ENCODE results near the gene CAMK2B.

CAMK2B gene

DNA sequence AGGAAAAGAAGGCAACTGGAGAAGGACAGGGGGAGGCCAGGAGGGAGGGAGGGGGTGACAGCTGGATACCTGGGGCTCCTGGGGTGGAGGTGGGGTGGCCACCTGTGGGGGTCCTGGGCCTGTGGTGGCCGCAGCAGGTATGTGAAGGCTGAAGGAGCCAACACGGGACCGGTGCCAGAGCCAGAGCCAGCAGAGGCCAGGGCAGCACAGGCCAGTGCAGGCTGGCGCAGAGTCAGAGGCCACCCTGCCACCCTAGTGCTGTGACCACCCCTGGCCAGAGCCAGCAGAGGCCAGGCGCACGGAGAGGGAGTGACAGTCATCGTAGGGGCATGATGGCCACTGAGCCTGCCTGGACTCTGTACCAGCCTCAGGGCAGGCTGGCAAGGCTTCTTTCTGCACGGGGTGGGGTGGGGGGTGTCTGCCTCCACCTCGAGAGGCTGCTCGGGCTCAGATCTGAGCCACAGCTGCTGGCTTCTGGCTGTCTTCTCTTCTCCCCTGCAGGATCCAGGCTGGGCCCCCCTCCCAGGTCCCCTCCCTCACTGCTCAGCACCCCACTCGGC, 95.8 kb downstream of the CAMK2B start:
- WGBS (ENCODE audit: extremely low coverage, insufficient coverage, low lambda C conversion rate) = no CpG with 5 or more reads among the region's 11 CpGs
- Histone ChIP-seq H3K4me1 (ENCODE audit: control insufficient read depth, low read depth, low read length) (no peaks in the 10 kb centered on the region), H3K18ac (ENCODE audit: low read length) (no peak overlapping the region), H3K23ac (ENCODE audit: low read length) (no peak overlapping the region), H3K4ac (ENCODE audit: low read depth, low read length) (no peak overlapping the region), H3K56ac (ENCODE audit: low read length) (no peak overlapping the region), H3K79me1 (ENCODE audit: low read length) (no peaks in the 10 kb centered on the region), H2AK5ac (ENCODE audit: low read length) (no peak overlapping the region), H3K79me2 (ENCODE audit: control insufficient read depth, insufficient read depth, low read length) (no peaks in the 10 kb centered on the region), H3K27ac (ENCODE audit: low read depth, low read length) (no peak overlapping the region), H3K4me3 (ENCODE audit: low read length) (no peak overlapping the region), H3K36me3 (ENCODE audit: control insufficient read depth, insufficient read depth, low read length) (no peaks in the 10 kb centered on the region), H2BK15ac (replicated peaks; ENCODE audit: low read depth) (no peak overlapping the region), H3K27me3 (ENCODE audit: insufficient read depth, low read length, poor library complexity) (no peaks in the 10 kb centered on the region), H2BK5ac (ENCODE audit: low read length) (no peak overlapping the region), H4K8ac (ENCODE audit: low read depth, low read length) (no peak overlapping the region), H4K5ac (ENCODE audit: low read length) (no peak overlapping the region), H3K9ac (ENCODE audit: low read length) (no peak overlapping the region), H2BK120ac (ENCODE audit: low read depth, low read length) (no peak overlapping the region), H3K4me2 (ENCODE audit: low read length) (no peak overlapping the region)
- DNase-seq = no peak

DNA sequence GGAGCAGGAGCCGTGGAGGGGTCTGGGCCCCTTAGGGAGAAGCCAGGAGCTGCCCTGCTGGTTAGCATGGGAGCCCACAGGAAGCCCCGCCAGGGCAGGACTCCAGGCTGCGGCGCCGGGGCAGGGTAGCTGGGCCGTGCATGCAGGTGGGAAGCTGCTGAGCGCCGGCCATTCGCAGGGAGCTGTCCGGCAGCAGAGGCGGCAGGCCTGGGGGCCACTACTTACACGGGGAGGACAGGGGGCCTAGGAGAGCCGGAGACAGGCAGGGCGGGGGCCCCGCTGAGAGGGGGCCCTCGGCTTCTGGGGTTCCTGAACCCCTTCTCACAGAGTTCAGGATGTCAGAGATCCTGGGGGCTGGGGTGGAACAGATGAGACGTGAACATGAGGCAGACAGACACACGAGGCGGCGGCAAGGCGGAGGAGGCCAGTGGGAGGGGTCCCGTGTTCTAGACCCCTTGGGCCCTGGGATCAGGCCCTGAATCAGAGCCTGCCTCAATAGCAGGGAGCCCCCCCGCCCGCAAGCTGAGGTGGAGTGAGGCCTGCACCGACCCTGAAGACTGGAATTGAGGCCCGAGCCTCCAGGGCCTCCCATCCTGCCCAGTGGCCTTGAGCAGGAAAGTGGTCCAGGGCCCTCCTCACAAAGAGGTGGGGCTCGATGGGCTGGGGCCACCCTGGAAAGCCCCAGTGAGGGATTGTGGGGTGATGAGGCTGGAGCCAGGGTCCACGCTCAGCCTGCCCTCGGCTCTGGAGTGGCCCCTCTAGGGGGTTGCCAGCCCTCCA, 96.6 kb downstream of the CAMK2B start:
- no peak overlapping the region for H3K23ac ChIP-seq (ENCODE audit: low read length)
- H3K36me3 ChIP-seq (ENCODE audit: control insufficient read depth, insufficient read depth, low read length) = no peaks in the 10 kb centered on the region
- H2BK5ac ChIP-seq (ENCODE audit: low read length) = no peak overlapping the region
- H4K8ac ChIP-seq (ENCODE audit: low read depth, low read length) = no peak overlapping the region
- no peaks in the 10 kb centered on the region for H3K79me1 ChIP-seq (ENCODE audit: low read length)
- no peaks in the 10 kb centered on the region for H3K4me1 ChIP-seq (ENCODE audit: control insufficient read depth, low read depth, low read length)
- no peak overlapping the region for H3K9ac ChIP-seq (ENCODE audit: low read length)
- H3K27me3 ChIP-seq (ENCODE audit: insufficient read depth, low read length, poor library complexity) = no peaks in the 10 kb centered on the region
- no peak overlapping the region for H2BK120ac ChIP-seq (ENCODE audit: low read depth, low read length)
- no peak overlapping the region for H2BK15ac ChIP-seq (replicated peaks; ENCODE audit: low read depth)
- no peak overlapping the region for H3K4ac ChIP-seq (ENCODE audit: low read depth, low read length)
- no peak overlapping the region for H3K27ac ChIP-seq (ENCODE audit: low read depth, low read length)
- no peak overlapping the region for H3K4me3 ChIP-seq (ENCODE audit: low read length)
- no peak for DNase-seq
- H3K56ac ChIP-seq (ENCODE audit: low read length) = no peak overlapping the region
- H3K4me2 ChIP-seq (ENCODE audit: low read length) = no peak overlapping the region
- no peaks in the 10 kb centered on the region for H3K79me2 ChIP-seq (ENCODE audit: control insufficient read depth, insufficient read depth, low read length)
- H3K18ac ChIP-seq (ENCODE audit: low read length) = no peak overlapping the region
- WGBS (ENCODE audit: extremely low coverage, insufficient coverage, low lambda C conversion rate) = no CpG with 5 or more reads among the region's 29 CpGs
- H4K5ac ChIP-seq (ENCODE audit: low read length) = no peak overlapping the region
- H2AK5ac ChIP-seq (ENCODE audit: low read length) = no peak overlapping the region

DNA sequence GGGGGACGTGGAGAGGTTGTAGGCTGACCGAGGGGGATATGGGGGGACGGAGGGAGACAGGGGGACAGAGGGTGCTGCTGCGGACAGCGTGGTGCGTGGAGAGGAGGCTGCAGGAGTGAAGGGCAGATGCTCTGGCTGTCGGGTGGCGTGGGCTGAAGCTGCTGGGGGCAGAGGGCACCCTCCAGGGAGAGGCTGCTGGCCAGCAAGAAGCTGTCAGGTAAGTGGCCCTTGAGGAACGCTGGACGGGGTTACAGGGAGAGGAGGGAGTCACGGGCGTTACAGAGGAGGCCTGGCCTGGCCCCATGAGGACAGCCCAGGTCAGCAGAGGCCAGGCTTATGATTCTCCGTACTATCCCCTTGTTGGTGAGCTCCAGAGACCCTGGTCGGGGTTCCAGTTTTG, 97.5 kb downstream of the CAMK2B start:
- no peak overlapping the region for H3K56ac ChIP-seq (ENCODE audit: low read length)
- WGBS (ENCODE audit: extremely low coverage, insufficient coverage, low lambda C conversion rate) = no CpG with 5 or more reads among the region's 14 CpGs
- no peaks in the 10 kb centered on the region for H3K27me3 ChIP-seq (ENCODE audit: insufficient read depth, low read length, poor library complexity)
- H3K23ac ChIP-seq (ENCODE audit: low read length) = no peak overlapping the region
- H3K4ac ChIP-seq (ENCODE audit: low read depth, low read length) = no peak overlapping the region
- no peak overlapping the region for H4K8ac ChIP-seq (ENCODE audit: low read depth, low read length)
- no peak overlapping the region for H3K18ac ChIP-seq (ENCODE audit: low read length)
- H3K27ac ChIP-seq (ENCODE audit: low read depth, low read length) = no peak overlapping the region
- no peak overlapping the region for H2BK15ac ChIP-seq (replicated peaks; ENCODE audit: low read depth)
- H3K36me3 ChIP-seq (ENCODE audit: control insufficient read depth, insufficient read depth, low read length) = no peaks in the 10 kb centered on the region
- no peak overlapping the region for H4K5ac ChIP-seq (ENCODE audit: low read length)
- H3K4me2 ChIP-seq (ENCODE audit: low read length) = no peak overlapping the region
- H3K4me1 ChIP-seq (ENCODE audit: control insufficient read depth, low read depth, low read length) = no peaks in the 10 kb centered on the region
- DNase-seq = no peak
- no peaks in the 10 kb centered on the region for H3K79me1 ChIP-seq (ENCODE audit: low read length)
- no peaks in the 10 kb centered on the region for H3K79me2 ChIP-seq (ENCODE audit: control insufficient read depth, insufficient read depth, low read length)
- no peak overlapping the region for H3K9ac ChIP-seq (ENCODE audit: low read length)
- H2AK5ac ChIP-seq (ENCODE audit: low read length) = no peak overlapping the region
- no peak overlapping the region for H2BK120ac ChIP-seq (ENCODE audit: low read depth, low read length)
- H3K4me3 ChIP-seq (ENCODE audit: low read length) = no peak overlapping the region
- H2BK5ac ChIP-seq (ENCODE audit: low read length) = no peak overlapping the region

DNA sequence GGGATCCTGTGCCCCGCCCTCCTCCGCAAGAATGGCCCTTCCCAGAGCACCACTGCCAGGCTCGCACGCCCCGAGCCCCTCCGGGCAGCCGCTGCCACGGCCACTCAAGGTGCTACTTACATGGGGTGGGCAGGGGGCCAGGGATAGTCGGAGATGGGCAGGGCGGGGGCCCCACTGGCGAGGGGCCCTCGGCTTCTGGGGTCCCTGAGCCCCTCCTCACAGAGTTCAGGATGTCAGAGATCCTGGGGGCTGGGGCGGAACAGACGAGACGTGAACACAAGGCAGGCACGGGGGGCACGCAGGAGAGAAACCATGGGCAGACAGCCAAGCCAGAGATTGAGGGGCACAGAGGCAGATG, 99.0 kb downstream of the CAMK2B start:
- Histone ChIP-seq H3K79me1 (ENCODE audit: low read length) (no peaks in the 10 kb centered on the region), H3K79me2 (ENCODE audit: control insufficient read depth, insufficient read depth, low read length) (no peaks in the 10 kb centered on the region)
- WGBS (ENCODE audit: extremely low coverage, insufficient coverage, low lambda C conversion rate) = no CpG with 5 or more reads among the region's 17 CpGs

DNA sequence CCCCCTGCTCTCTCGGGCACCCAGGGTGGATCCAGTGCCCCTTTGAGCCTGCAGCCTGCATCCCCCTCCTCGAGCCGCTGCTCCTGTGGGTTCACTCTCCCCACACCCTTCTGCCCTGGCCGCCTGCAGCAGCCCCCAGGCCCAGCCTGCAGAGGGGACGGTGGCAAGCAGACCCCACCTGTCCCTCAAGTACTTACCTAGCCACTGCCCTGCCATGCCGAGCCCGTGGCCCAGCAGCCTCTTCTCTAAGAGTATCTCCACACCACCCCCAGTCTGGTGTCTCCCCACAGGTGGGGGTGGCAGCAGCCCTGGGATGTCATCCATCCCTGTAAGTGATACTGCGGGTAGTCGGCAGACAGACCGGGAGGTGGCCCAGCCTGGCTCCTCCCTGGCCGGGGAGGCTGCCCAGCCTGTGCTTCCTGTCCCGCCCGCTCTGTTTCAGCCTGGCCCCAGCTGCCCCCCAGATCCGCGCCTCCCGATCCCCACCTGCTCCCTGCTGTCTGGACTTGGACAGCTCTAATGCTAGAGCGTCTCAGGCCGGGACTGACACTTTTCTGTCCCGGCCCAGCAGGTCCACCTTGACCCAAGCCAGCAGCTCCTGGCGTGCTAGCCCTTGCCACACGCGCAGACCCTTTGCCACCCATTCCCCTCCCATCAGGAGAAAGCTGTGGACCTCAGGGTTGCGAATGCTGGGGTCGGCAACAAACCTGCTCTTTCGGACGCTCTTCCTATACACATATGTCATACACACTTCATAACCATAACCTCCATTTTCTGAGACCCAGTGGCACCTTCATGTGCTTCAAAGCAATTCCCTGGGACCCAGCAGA, 99.6 kb downstream of the CAMK2B start:
- H3K36me3 ChIP-seq (ENCODE audit: control insufficient read depth, insufficient read depth, low read length) = no peaks in the 10 kb centered on the region
- H3K4me2 ChIP-seq (ENCODE audit: low read length) = no peak overlapping the region
- DNase-seq = no peak
- H2BK5ac ChIP-seq (ENCODE audit: low read length) = no peak overlapping the region
- H3K56ac ChIP-seq (ENCODE audit: low read length) = no peak overlapping the region
- no peaks in the 10 kb centered on the region for H3K79me2 ChIP-seq (ENCODE audit: control insufficient read depth, insufficient read depth, low read length)
- no peak overlapping the region for H3K23ac ChIP-seq (ENCODE audit: low read length)
- H3K18ac ChIP-seq (ENCODE audit: low read length) = no peak overlapping the region
- no peak overlapping the region for H2BK120ac ChIP-seq (ENCODE audit: low read depth, low read length)
- H3K4ac ChIP-seq (ENCODE audit: low read depth, low read length) = no peak overlapping the region
- no peaks in the 10 kb centered on the region for H3K27me3 ChIP-seq (ENCODE audit: insufficient read depth, low read length, poor library complexity)
- no peak overlapping the region for H2AK5ac ChIP-seq (ENCODE audit: low read length)
- H4K5ac ChIP-seq (ENCODE audit: low read length) = no peak overlapping the region
- H3K9ac ChIP-seq (ENCODE audit: low read length) = no peak overlapping the region
- no peak overlapping the region for H4K8ac ChIP-seq (ENCODE audit: low read depth, low read length)
- H3K4me1 ChIP-seq (ENCODE audit: control insufficient read depth, low read depth, low read length) = no peaks in the 10 kb centered on the region
- no peak overlapping the region for H3K4me3 ChIP-seq (ENCODE audit: low read length)
- H2BK15ac ChIP-seq (replicated peaks; ENCODE audit: low read depth) = no peak overlapping the region
- H3K79me1 ChIP-seq (ENCODE audit: low read length) = no peaks in the 10 kb centered on the region
- H3K27ac ChIP-seq (ENCODE audit: low read depth, low read length) = no peak overlapping the region
- no CpG with 5 or more reads among the region's 26 CpGs for WGBS (ENCODE audit: extremely low coverage, insufficient coverage, low lambda C conversion rate)

More for the DNA sequence above, 99.0 kb downstream of the CAMK2B start:
- Histone ChIP-seq H3K9ac (ENCODE audit: low read length) (no peak overlapping the region), H3K4ac (ENCODE audit: low read depth, low read length) (no peak overlapping the region), H3K4me2 (ENCODE audit: low read length) (no peak overlapping the region), H3K18ac (ENCODE audit: low read length) (no peak overlapping the region), H3K4me1 (ENCODE audit: control insufficient read depth, low read depth, low read length) (no peaks in the 10 kb centered on the region), H3K23ac (ENCODE audit: low read length) (no peak overlapping the region), H2AK5ac (ENCODE audit: low read length) (no peak overlapping the region), H2BK120ac (ENCODE audit: low read depth, low read length) (no peak overlapping the region), H3K27me3 (ENCODE audit: insufficient read depth, low read length, poor library complexity) (no peaks in the 10 kb centered on the region), H3K56ac (ENCODE audit: low read length) (no peak overlapping the region), H3K27ac (ENCODE audit: low read depth, low read length) (no peak overlapping the region), H2BK5ac (ENCODE audit: low read length) (no peak overlapping the region), H2BK15ac (replicated peaks; ENCODE audit: low read depth) (no peak overlapping the region), H4K8ac (ENCODE audit: low read depth, low read length) (no peak overlapping the region), H4K5ac (ENCODE audit: low read length) (no peak overlapping the region), H3K4me3 (ENCODE audit: low read length) (no peak overlapping the region), H3K36me3 (ENCODE audit: control insufficient read depth, insufficient read depth, low read length) (no peaks in the 10 kb centered on the region)
- no peak for DNase-seq
